Measurements from ENCODE around the gene LPP.

LPP gene

DNA sequence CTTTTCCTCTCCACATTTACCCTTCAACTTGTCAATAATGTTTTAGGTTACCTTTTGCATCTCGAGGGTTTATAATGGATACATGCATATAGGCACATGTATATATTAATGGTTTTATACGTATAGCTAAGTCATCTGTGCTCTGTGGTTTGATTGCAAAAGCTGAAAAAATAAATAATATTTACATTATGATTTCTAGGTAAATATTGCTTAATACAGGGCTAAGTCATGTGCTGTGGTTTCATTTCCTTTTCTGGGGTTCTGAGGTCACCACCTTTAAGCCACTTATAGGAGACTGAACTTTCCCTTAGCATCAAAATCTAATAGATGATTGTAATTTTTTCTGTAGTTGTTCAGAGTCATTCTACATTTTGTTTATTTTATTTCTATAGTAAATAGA is 33.1 kb downstream of the LPP start:
- no peaks in the 10 kb centered on the region for H3K27me3 ChIP-seq (ENCODE audit: insufficient read depth, poor library complexity, severe bottlenecking)
- DNase-seq (ENCODE audit: low spot score) (no peak), ATAC-seq (ENCODE audit: low read depth) (peak; percentile 60)
- no peak overlapping the region for H3K4me3 ChIP-seq (ENCODE audit: severe bottlenecking)
- TF ChIP-seq, protein P1, sequence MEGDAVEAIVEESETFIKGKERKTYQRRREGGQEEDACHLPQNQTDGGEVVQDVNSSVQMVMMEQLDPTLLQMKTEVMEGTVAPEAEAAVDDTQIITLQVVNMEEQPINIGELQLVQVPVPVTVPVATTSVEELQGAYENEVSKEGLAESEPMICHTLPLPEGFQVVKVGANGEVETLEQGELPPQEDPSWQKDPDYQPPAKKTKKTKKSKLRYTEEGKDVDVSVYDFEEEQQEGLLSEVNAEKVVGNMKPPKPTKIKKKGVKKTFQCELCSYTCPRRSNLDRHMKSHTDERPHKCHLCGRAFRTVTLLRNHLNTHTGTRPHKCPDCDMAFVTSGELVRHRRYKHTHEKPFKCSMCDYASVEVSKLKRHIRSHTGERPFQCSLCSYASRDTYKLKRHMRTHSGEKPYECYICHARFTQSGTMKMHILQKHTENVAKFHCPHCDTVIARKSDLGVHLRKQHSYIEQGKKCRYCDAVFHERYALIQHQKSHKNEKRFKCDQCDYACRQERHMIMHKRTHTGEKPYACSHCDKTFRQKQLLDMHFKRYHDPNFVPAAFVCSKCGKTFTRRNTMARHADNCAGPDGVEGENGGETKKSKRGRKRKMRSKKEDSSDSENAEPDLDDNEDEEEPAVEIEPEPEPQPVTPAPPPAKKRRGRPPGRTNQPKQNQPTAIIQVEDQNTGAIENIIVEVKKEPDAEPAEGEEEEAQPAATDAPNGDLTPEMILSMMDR (IDR thresholded peaks at IDR 0.05; ENCODE audit: poor library complexity, severe bottlenecking): no peak
- H3K27ac ChIP-seq (ENCODE audit: poor library complexity, severe bottlenecking): no peak overlapping the region
- no peaks in the 10 kb centered on the region; the same call in 1 of the 2 replicates for H3K36me3 ChIP-seq (ENCODE audit: low read depth)
- H3K4me1 ChIP-seq (ENCODE audit: insufficient read depth, poor library complexity, severe bottlenecking): peaks cover 25% of the 10 kb centered on the region
- H3K9me3 ChIP-seq (ENCODE audit: severe bottlenecking): no peaks in the 10 kb centered on the region

DNA sequence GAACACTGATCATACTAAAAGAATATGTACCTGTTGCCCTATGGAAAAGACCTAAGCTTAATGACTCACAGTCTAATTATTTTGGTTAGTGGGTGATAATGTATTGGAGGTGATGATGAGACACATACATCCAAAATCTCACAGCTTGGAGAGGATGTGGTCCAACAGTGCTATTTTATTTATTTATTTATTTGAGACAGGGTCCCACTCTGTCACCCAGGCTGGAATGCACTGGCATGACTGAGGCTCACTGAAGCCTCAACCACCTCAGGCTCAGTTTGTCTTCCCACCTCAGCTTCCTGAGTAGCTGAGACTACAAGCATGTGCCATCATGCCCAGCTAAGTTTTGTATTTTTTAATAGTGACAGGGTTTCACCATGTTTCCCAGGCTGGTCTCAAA is 35.0 kb downstream of the LPP start:
- H3K4me3 ChIP-seq (ENCODE audit: severe bottlenecking): no peak overlapping the region
- no peak for ATAC-seq (ENCODE audit: low read depth)
- H3K4me1 ChIP-seq (ENCODE audit: insufficient read depth, poor library complexity, severe bottlenecking): peaks cover 25% of the 10 kb centered on the region
- no peak overlapping the region for H3K27ac ChIP-seq (ENCODE audit: poor library complexity, severe bottlenecking)
- TF ChIP-seq, protein P1 (IDR thresholded peaks at IDR 0.05; ENCODE audit: poor library complexity, severe bottlenecking): no peak
- no peaks in the 10 kb centered on the region; the same call in 1 of the 2 replicates for H3K36me3 ChIP-seq (ENCODE audit: low read depth)
- no peaks in the 10 kb centered on the region for H3K27me3 ChIP-seq (ENCODE audit: insufficient read depth, poor library complexity, severe bottlenecking)
- H3K9me3 ChIP-seq (ENCODE audit: severe bottlenecking): no peaks in the 10 kb centered on the region
- DNase-seq (ENCODE audit: low spot score): no peak

DNA sequence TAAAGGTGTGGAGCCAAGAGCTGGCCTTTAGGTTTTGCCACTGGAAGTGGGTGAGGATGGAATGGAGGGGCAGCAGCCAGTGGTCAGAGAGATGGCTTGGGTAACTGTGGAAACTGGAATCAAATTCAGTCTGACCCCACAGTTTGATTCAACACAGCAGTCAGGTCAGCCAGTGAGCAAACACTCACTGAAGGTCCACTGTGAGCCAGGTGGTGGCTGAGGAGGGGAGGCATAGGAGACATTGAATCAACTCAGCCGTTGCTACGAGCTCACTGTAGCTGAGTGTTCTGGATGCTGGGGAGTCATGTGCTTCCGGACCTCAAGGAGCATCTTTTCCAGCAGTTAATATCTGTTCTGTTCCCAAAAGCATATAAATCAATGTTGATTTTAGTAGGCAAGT is 37.5 kb downstream of the LPP start:
- Histone ChIP-seq H3K27ac (ENCODE audit: poor library complexity, severe bottlenecking) (no peak overlapping the region), H3K4me3 (ENCODE audit: severe bottlenecking) (no peak overlapping the region), H3K4me1 (ENCODE audit: insufficient read depth, poor library complexity, severe bottlenecking) (peaks cover 21% of the 10 kb centered on the region), H3K27me3 (ENCODE audit: insufficient read depth, poor library complexity, severe bottlenecking) (no peaks in the 10 kb centered on the region), H3K36me3 (ENCODE audit: low read depth) (no peaks in the 10 kb centered on the region; the same call in 1 of the 2 replicates), H3K9me3 (ENCODE audit: severe bottlenecking) (no peaks in the 10 kb centered on the region)
- ATAC-seq (ENCODE audit: low read depth): no peak
- DNase-seq (ENCODE audit: low spot score): no peak
- TF ChIP-seq, protein P1 (IDR thresholded peaks at IDR 0.05; ENCODE audit: poor library complexity, severe bottlenecking): no peak

DNA sequence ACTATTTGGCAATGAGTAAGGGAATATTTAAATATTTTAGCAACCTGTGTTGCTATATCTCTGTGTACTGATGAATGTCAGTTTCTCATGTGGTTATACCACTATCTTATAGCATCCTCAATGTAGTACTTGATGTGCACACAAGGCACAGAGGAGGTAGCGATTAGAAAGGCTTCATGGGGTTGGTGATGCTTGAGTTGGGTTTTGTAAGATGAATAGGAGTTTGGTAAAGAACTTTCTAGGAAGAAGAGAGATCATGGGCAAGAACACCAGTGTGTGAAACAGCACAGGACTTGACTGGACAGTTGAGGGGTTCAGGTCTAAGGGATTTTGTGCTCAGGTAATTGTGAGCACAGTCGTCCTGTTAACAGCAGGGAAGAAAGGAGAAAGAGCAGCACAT is 38.1 kb downstream of the LPP start:
- Histone ChIP-seq H3K4me3 (ENCODE audit: severe bottlenecking) (no peak overlapping the region), H3K36me3 (ENCODE audit: low read depth) (no peaks in the 10 kb centered on the region; the same call in 1 of the 2 replicates), H3K4me1 (ENCODE audit: insufficient read depth, poor library complexity, severe bottlenecking) (peaks cover 20% of the 10 kb centered on the region), H3K9me3 (ENCODE audit: severe bottlenecking) (no peaks in the 10 kb centered on the region), H3K27me3 (ENCODE audit: insufficient read depth, poor library complexity, severe bottlenecking) (no peaks in the 10 kb centered on the region), H3K27ac (ENCODE audit: poor library complexity, severe bottlenecking) (no peak overlapping the region)
- DNase-seq (ENCODE audit: low spot score) (no peak), ATAC-seq (ENCODE audit: low read depth) (no peak)
- TF ChIP-seq, protein P1 (IDR thresholded peaks at IDR 0.05; ENCODE audit: poor library complexity, severe bottlenecking): no peak

DNA sequence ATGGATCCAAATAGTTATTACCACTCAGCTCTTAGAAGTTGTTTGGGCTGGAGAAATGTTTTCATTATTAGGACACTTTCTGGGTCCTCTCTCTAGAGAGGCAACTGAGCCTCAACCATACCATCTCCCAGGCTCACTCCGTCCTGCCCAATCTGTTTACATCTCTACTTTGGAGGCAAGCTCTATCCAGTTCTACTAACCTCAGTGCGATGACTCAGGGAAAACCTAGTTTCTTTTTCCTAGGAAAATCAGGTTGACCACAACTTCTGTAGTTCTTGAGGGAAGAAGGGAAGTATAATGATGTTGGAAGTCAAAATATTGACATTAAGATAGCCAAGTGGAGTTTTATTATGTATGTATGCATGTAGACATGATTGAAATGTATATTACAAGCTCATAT is 40.4 kb downstream of the LPP start:
- Histone ChIP-seq H3K27me3 (ENCODE audit: insufficient read depth, poor library complexity, severe bottlenecking) (no peaks in the 10 kb centered on the region), H3K4me1 (ENCODE audit: insufficient read depth, poor library complexity, severe bottlenecking) (peaks cover 12% of the 10 kb centered on the region), H3K9me3 (ENCODE audit: severe bottlenecking) (no peaks in the 10 kb centered on the region), H3K27ac (ENCODE audit: poor library complexity, severe bottlenecking) (no peak overlapping the region), H3K4me3 (ENCODE audit: severe bottlenecking) (no peak overlapping the region), H3K36me3 (ENCODE audit: low read depth) (no peaks in the 10 kb centered on the region)
- TF ChIP-seq, protein P1 (IDR thresholded peaks at IDR 0.05; ENCODE audit: poor library complexity, severe bottlenecking): no peak
- DNase-seq (ENCODE audit: low spot score): no peak
- ATAC-seq (ENCODE audit: low read depth): peak; percentile 41; the same call in 1 of the 3 replicates
